Measurements from ENCODE around the gene SYT2.
"Not testable (repeated sequence)": the region's sequence is repeated elsewhere in the genome, so short reads cannot be mapped to it uniquely, and the experiment has no call there.

Gene SYT2

DNA sequence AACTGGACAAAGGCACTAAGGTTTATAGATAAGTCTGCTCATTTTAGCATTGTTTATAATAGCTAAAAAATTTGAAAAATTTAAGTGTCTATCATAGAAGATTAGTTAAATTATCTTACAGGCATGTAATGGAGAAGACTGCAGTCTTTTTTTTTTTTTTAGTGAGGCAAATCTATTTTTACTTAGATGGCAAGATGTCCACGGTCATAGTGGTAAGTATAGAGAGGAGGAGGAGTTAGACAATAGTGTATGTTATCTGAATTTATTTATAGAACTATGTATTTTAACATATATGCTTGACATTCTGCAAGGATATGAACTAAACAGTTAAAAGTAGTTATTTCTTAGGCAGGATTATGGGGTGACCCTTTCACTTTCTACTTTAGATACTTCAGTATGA, 149.0 kb downstream of the SYT2 start:
- no peak overlapping the region for H3K4me3 ChIP-seq (ENCODE audit: control insufficient read depth, low read depth, low read length)
- no peak for DNase-seq (ENCODE audit: low read depth)
- TF ChIP-seq, protein P1, sequence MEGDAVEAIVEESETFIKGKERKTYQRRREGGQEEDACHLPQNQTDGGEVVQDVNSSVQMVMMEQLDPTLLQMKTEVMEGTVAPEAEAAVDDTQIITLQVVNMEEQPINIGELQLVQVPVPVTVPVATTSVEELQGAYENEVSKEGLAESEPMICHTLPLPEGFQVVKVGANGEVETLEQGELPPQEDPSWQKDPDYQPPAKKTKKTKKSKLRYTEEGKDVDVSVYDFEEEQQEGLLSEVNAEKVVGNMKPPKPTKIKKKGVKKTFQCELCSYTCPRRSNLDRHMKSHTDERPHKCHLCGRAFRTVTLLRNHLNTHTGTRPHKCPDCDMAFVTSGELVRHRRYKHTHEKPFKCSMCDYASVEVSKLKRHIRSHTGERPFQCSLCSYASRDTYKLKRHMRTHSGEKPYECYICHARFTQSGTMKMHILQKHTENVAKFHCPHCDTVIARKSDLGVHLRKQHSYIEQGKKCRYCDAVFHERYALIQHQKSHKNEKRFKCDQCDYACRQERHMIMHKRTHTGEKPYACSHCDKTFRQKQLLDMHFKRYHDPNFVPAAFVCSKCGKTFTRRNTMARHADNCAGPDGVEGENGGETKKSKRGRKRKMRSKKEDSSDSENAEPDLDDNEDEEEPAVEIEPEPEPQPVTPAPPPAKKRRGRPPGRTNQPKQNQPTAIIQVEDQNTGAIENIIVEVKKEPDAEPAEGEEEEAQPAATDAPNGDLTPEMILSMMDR (IDR thresholded peaks at IDR 0.05; ENCODE audit: control insufficient read depth, insufficient read depth, low read depth, low read length, missing control alignments) = no peak

DNA sequence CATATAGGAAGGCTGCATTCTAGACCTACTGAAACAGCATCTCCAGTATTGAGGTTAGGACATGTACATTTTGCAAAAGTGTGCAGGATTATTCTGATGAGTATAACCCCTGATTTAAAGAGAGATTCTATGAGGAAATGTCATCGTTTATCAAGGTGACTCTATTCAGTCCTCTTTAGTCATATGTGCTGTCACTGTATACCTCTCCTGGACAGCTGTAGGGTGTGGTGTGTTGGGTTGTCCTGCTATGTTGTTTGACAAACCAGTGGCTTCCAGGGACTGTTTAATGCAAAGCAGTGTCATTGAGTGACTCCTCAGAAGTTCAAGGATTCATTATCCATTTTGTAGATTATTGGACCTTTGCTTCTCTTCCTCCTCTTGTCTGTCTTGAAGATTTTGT, 152.6 kb downstream of the SYT2 start:
- H3K4me3 ChIP-seq (ENCODE audit: control insufficient read depth, low read depth, low read length); DNase-seq (ENCODE audit: low read depth): not testable (repeated sequence)

DNA sequence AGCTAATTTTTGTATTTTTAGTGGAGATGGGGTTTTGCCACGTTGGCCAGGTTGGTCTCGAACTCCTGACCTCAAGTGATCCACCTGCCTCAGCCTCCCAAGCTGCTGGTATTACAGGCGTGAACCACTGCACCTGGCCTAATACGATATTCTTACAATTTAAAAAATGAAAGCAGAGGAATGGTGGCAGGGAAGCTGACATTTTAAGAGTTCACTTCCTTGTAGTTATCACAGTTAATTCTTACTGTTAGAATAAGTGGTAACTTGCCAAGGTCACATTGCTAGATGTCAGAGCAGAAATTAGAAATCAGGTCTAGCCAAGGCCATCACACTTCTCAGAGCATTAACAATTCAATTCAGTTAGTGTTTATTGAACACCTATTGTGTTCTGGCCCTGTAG, 154.2 kb downstream of the SYT2 start:
- not testable (repeated sequence) for DNase-seq (ENCODE audit: low read depth); H3K4me3 ChIP-seq (ENCODE audit: control insufficient read depth, low read depth, low read length)

DNA sequence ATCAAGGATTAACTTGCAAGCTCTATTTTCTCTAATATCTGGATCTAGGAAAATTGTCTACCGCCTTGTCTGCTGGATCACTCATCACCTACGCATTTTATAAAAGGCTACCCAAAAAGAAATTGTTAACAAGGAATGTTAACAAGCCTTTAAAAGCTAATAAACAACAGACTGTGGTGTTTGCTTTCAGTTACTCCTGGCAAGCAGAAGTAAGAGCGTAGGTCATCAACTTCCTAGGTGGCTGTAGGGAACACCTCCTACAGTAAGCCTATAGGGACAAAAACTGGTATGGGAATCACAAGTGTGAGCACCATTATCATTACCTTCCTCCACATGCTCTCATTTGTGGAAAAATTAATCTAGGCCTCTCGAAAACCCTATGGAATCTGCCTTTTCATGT, 155.6 kb downstream of the SYT2 start:
- H3K4me3 ChIP-seq (ENCODE audit: control insufficient read depth, low read depth, low read length); DNase-seq (ENCODE audit: low read depth): not testable (repeated sequence)

DNA sequence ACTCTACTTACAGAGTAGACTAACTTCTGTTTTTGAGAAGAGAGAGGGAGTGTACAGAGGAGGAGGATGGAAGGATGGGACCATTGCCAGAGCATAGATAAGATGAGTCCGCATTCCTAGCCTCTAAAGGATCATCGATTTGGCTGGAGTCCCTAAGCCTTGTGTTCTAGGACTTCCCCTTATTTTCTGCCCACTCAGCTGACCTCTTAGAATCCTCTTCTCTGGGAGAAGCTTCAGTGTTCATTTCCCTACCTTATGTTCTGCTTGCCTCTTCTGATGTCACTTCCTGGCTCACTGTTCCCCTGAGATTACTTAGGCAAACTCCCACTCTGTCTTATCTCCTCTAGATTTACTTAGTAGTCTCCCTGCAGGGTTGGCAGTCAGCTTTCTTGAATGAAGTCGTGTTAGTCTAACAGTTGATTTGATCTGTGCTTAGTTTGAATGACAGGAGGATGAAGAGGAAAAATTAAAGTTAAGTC, 156.7 kb downstream of the SYT2 start:
- TF ChIP-seq, protein P1 (IDR thresholded peaks at IDR 0.05; ENCODE audit: control insufficient read depth, insufficient read depth, low read depth, low read length, missing control alignments) = no peak
- DNase-seq (ENCODE audit: low read depth) = no peak

DNA sequence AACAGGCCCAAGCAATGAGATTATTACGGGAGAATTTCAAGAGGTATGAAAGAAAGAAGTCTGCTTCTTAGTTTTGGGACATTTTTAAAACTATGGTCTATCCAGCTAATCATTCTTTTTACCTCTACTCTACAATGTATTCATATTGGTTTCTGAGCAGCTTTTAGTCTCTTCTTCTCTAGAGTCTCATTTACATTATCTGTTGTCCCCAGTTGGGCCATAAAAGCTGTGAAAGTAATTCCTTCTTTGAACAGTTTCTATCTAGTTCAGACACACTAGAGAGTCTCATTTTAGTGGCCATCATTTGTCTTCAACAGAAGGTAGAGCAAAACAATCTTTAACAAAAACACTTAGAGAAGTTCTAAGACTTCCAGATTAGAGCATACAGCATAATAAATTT, 157.2 kb downstream of the SYT2 start:
- not testable (repeated sequence) for H3K4me3 ChIP-seq (ENCODE audit: control insufficient read depth, low read depth, low read length); DNase-seq (ENCODE audit: low read depth)

More for the DNA sequence above, 156.7 kb downstream of the SYT2 start:
- H3K4me3 ChIP-seq (ENCODE audit: control insufficient read depth, low read depth, low read length) = no peak overlapping the region

DNA sequence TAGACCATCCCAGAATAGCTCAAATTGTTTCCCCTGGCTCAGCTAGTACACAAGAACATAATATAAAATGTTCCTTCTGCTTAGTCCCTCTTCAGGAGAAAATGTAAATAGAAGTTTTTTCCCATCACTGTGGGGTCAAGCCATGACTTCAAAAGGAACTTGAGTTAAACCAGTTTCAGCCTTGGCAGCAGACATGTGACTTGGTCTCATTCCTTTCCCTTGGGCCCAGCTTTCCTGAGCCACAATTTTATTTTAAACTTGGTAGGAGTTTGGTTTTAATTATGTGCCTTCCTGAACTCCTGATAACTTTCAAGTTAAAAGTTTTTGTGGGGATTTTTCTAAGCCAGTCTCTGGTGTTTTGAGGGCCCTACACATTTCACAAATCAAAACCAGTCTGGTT, 157.6 kb downstream of the SYT2 start:
- DNase-seq (ENCODE audit: low read depth); H3K4me3 ChIP-seq (ENCODE audit: control insufficient read depth, low read depth, low read length): not testable (repeated sequence)

DNA sequence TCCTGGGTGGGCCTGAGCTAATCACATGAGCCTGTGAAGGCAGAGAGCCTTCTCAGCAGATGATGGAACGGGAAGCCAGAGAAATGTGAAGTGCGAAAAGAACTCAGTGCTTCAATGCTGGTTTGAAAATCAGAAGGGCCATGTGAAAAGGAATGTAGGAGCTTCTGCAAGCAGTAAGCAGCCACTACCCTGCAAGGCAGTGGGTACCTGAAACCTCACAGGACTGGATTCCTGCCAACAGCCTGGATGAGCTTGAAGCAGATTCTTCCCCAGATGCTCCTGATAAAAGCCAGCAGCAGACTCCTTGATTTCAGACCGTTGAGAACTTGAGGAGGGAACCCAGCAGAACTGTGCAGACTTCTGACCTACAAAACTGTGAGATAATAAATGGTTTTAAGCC, 158.6 kb downstream of the SYT2 start:
- TF ChIP-seq, protein P1 (IDR thresholded peaks at IDR 0.05; ENCODE audit: control insufficient read depth, insufficient read depth, low read depth, low read length, missing control alignments) = no peak
- no peak for DNase-seq (ENCODE audit: low read depth)
- H3K4me3 ChIP-seq (ENCODE audit: control insufficient read depth, low read depth, low read length) = no peak overlapping the region

DNA sequence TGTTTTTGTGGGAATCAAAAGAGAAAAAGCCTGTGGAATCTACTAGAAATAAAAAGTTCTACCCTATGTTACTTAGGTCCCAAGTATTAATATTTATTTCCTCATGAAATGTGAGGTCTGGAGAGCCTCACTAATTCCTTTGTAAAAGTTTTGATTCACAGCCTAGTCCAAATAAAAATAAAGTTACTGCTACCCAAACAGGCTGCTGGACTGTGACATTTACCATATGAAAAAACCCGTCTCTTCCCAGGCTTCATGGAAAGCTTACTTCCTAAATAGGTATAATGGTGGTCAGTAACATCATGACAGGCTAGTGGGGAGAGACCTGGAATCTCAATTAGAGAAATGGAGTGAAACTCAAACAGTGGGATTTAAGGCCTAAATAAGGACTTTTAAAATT, 160.2 kb downstream of the SYT2 start:
- not testable (repeated sequence) for H3K4me3 ChIP-seq (ENCODE audit: control insufficient read depth, low read depth, low read length); DNase-seq (ENCODE audit: low read depth)

DNA sequence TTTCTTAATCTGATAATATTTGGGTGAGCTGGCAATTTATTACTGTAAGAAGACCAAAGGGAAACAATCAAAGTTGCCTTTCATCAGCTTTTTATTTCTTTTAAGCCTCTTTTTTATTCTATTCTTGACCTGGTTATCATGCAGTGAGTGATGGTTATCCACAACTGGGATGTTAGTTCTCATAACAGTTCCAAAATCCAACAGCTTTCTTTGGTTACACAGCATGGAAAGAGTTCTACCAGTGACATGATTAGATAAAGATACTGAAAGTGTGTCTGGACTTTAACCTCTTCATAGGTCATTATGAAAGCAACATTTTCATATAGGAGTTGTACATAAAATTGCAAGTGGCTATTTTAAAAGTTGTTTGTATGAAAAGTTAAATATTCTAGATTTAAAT, 163.0 kb downstream of the SYT2 start:
- TF ChIP-seq, protein P1 (IDR thresholded peaks at IDR 0.05; ENCODE audit: control insufficient read depth, insufficient read depth, low read depth, low read length, missing control alignments) = no peak
- H3K4me3 ChIP-seq (ENCODE audit: control insufficient read depth, low read depth, low read length) = no peak overlapping the region
- no peak for DNase-seq (ENCODE audit: low read depth)

DNA sequence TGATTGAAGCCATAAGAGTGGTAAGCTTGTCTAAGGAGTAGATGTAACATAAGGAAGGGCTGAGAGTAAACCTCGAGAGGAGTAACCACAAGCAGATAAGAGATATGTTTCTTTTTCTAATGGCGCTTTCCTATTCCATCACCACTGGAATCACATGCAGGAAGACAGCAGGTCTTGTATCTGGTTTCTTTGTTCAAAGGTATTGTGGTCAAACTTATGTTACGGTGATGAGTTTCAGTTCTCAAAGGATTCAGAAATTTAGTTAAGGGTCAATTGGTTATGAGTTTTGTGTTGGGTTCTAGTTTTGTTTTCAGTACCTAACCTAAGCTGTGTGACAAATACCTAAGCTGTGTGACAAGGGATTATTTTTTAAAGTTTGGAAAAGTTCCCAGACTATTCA, 163.5 kb downstream of the SYT2 start:
- not testable (repeated sequence) for H3K4me3 ChIP-seq (ENCODE audit: control insufficient read depth, low read depth, low read length); DNase-seq (ENCODE audit: low read depth)

DNA sequence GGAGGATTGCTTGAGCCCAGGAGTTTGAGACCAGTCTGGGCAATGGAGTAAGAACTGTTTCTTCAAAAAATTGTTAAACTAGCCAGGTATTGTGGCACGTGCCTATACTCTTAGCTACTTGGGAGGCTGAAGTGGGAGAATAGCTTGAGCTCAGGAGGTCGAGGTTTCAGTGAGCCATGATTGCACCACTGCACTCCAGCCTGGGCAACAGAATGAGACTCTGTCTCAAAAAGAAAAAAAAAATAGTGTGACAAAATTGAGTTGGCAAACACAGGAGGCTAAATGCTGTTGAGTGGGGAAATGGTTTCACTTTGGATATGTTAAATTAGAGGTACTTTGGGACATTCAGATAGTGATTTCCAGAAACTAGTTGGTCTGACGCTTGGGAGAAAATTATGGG, 163.9 kb downstream of the SYT2 start:
- DNase-seq (ENCODE audit: low read depth); H3K4me3 ChIP-seq (ENCODE audit: control insufficient read depth, low read depth, low read length): not testable (repeated sequence)

DNA sequence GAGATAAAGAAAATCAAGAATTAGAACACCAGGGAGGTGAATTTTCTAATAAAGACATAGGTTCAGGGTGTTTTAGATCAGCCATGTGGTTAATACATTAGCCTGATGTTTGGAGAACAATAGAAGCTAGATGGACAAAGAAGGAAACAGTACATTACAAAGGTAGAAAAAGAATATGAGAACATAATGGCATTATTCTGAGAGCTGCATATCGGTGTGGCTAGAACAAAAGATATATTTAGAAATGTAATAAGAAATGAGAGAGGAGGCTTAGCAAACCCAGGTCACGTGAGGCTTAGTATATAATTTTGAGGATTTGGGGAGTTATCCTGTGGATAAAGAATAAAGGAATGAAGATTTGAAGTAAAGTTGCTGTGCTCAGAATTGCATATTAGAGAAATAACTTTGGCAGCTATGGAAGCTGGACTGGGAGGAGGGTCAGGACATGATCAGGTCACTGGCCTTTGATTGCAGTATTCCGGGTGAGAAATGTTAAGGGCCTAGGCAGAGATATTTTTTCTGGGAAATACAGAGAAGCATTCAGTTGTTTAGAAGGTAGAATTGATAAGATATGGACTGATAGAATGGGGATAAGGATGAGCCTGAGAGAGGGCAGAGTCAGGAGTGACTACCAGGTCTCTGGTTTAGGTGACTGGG, 164.5 kb downstream of the SYT2 start:
- DNase-seq (ENCODE audit: low read depth) = not testable (repeated sequence)

DNA sequence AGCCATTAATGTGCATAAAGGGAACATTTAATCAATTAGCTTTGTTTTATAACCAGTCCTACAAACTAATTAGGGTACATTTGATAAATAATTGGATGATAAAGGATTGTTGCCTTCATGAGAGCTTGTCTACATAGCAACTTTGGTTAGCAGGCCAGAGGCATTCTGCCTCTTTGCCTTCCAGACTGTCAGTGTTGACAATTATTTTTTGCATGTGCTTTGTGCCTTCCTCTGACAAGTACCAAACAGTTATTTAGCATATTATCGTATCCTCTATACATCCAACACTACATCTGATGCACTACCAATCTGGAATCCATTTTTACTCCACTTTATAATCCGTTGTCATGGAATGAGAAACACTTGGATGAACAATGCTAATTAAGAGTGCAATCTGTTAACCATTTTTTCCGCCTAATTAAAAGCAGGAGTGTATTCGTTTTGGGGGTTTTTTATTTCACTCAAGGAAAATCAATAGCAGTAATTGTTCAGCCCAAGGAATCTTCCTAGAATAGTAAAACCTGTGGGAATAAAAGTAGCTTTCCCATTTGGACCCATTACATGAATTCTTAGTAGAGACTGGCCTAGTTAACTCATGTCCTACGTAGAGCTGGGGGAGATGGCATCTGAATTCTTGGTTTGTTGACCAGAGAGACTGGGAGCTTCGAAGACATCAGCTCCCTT, 165.3 kb downstream of the SYT2 start:
- not testable (repeated sequence) for H3K4me3 ChIP-seq (ENCODE audit: control insufficient read depth, low read depth, low read length); DNase-seq (ENCODE audit: low read depth)

More for the DNA sequence above, 164.5 kb downstream of the SYT2 start:
- not testable (repeated sequence) for H3K4me3 ChIP-seq (ENCODE audit: control insufficient read depth, low read depth, low read length)
